ENCODE measurements around the gene ABTB2. TPM values are rescaled to one million over a fixed set of nuclear protein-coding genes. Genes with fewer than 3 reads are reported as not detected.

Gene ABTB2
- total and polyA plus RNA-seq, 2 experiments from 2014 or later, result 8.7 to 9.9 TPM

DNA sequence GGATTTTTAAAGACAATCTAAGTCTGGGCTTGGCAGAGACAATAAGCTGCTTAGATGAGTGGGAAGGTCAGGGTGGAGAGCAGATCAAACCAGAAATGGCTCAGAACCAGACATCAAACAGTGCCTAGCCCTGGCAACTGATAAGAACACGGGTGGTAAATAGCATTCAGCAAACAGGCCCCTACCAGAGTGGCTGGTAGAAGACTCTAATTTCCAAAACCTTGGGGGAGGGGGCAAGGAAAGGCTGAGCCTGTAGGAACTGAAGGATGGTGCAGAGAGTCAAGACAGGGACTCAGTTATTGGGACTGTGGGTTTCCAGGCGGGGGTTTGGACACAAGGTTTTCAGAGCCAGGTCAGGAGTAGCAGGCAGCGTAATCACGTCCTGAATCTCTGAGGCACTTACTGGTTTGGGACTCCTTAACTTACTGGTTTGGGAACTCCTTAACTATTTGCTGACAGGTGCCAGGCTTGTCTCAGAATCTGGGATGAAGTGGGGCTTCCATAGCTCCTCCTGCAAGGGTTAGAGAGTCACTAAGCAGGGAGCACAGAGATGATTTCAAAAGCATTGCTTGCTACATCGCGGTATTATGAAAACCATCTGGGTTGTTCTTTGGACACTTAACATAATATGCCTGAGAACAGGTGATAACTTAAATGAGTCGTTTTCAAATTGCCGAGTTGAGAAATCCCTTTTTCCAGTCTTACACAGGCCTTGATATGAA, 5.7 kb upstream of the ABTB2 start:
- no peak overlapping the region for H3K4me3 ChIP-seq
- H2AFZ ChIP-seq, result no peak overlapping the region
- no peaks in the 10 kb centered on the region for H3K27me3 ChIP-seq (replicated peaks; ENCODE audit: insufficient read depth)
- H3K9ac ChIP-seq, result no peak overlapping the region
- H3K79me2 ChIP-seq (ENCODE audit: insufficient read depth), result no peaks in the 10 kb centered on the region
- no peak for TF ChIP-seq EZH2 (IDR thresholded peaks at IDR 0.05; ENCODE audit: insufficient read depth, poor library complexity, severe bottlenecking)
- no peak for TF ChIP-seq EZH2phosphoT487 (IDR thresholded peaks at IDR 0.05; ENCODE audit: insufficient read depth, low read depth)
- H3K36me3 ChIP-seq (ENCODE audit: low read depth), result no peaks in the 10 kb centered on the region
- WGBS, 2 experiments (ENCODE audit: low coverage in 1 of 2, low lambda C conversion rate in 2 of 2, missing lambda C conversion rate in 2 of 2), result 65 to 67% methylated on average over 8 of the region's 8 CpGs
- no peak overlapping the region for H3K4me2 ChIP-seq (ENCODE audit: unreplicated experiment)
- H3K27ac ChIP-seq, result no peak overlapping the region
- in situ Hi-C loops (cut with MboI), result loop anchor here (5.0 to 10.0 kb wide), 2 partner anchors 119 to 369 kb away; no protein-coding TSS in a partner anchor
- H4K20me1 ChIP-seq (ENCODE audit: insufficient read depth), result no peaks in the 10 kb centered on the region
- H3F3A ChIP-seq (ENCODE audit: insufficient read depth), result no peaks in the 10 kb centered on the region
- DNase-seq, result no peak
- H3K9me2 ChIP-seq (ENCODE audit: insufficient read depth), result no peaks in the 10 kb centered on the region
- no peaks in the 10 kb centered on the region for H3K9me3 ChIP-seq (ENCODE audit: low read depth)
- H3K4me1 ChIP-seq (ENCODE audit: insufficient read depth), result no peaks in the 10 kb centered on the region

DNA sequence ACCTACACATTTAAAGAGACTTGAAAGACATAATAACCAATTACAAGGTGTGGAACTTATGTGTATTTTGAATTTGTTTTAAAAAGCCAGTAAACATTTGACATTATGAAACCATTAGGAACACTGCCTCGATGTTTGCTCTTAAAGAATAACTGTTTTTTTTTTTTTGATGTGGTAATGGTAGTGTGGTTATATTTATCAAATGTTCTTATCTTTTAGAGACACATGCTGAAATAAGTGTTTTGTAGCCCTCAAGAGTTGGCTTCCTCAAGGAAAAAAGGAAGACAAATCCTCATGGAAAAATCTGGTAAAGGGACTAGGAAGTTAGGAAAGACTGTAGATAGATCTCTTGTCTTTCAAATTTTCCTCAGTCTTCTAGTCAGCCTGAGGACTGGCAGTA, 2.2 kb upstream of the ABTB2 start:
- in situ Hi-C loops (cut with MboI), result loop anchor here (5.0 to 10.0 kb wide), 2 partner anchors 122 to 365 kb away; no protein-coding TSS in a partner anchor
- DNase-seq, result no peak
- no peak overlapping the region for H3K4me3 ChIP-seq
- H3K9ac ChIP-seq, result no peak overlapping the region
- no peak overlapping the region for H3K4me2 ChIP-seq (ENCODE audit: unreplicated experiment)
- H3K36me3 ChIP-seq (ENCODE audit: low read depth), result no peaks in the 10 kb centered on the region
- 5% methylated on average over 1 of the region's 1 CpG for WGBS, 2 experiments (ENCODE audit: low coverage in 1 of 2, low lambda C conversion rate in 2 of 2, missing lambda C conversion rate in 2 of 2)
- no peak for TF ChIP-seq EZH2phosphoT487 (IDR thresholded peaks at IDR 0.05; ENCODE audit: insufficient read depth, low read depth)
- TF ChIP-seq EZH2 (IDR thresholded peaks at IDR 0.05; ENCODE audit: insufficient read depth, poor library complexity, severe bottlenecking), result no peak
- H3K79me2 ChIP-seq (ENCODE audit: insufficient read depth), result peaks cover 21% of the 10 kb centered on the region
- H3F3A ChIP-seq (ENCODE audit: insufficient read depth), result no peaks in the 10 kb centered on the region
- H2AFZ ChIP-seq, result no peak overlapping the region
- H3K4me1 ChIP-seq (ENCODE audit: insufficient read depth), result peaks cover 11% of the 10 kb centered on the region
- no peaks in the 10 kb centered on the region for H3K9me3 ChIP-seq (ENCODE audit: low read depth)
- H4K20me1 ChIP-seq (ENCODE audit: insufficient read depth), result no peaks in the 10 kb centered on the region
- no peaks in the 10 kb centered on the region for H3K27me3 ChIP-seq (replicated peaks; ENCODE audit: insufficient read depth)
- H3K9me2 ChIP-seq (ENCODE audit: insufficient read depth), result no peaks in the 10 kb centered on the region
- H3K27ac ChIP-seq, result no peak overlapping the region

- H3K4me1 ChIP-seq (ENCODE audit: insufficient read depth), result peaks cover 16% of the 10 kb centered on the region
- no peak overlapping the region for H3K27ac ChIP-seq
- H3K4me3 ChIP-seq, result peak overlapping the region; percentile 73
- H3K4me2 ChIP-seq (ENCODE audit: unreplicated experiment), result peak overlapping the region; percentile 85
- H2AFZ ChIP-seq, result peak overlapping the region; percentile 59
- H3F3A ChIP-seq (ENCODE audit: insufficient read depth), result no peaks in the 10 kb centered on the region
- no peaks in the 10 kb centered on the region for H3K9me3 ChIP-seq (ENCODE audit: low read depth)
- no peaks in the 10 kb centered on the region for H3K36me3 ChIP-seq (ENCODE audit: low read depth)
- no peak for DNase-seq
- H3K9me2 ChIP-seq (ENCODE audit: insufficient read depth), result no peaks in the 10 kb centered on the region
- H4K20me1 ChIP-seq (ENCODE audit: insufficient read depth), result no peaks in the 10 kb centered on the region
- WGBS, 2 experiments (ENCODE audit: low coverage in 1 of 2, low lambda C conversion rate in 2 of 2, missing lambda C conversion rate in 2 of 2), result 2 to 7% methylated on average over 4 of the region's 4 CpGs
- peaks cover 26% of the 10 kb centered on the region for H3K79me2 ChIP-seq (ENCODE audit: insufficient read depth)
- H3K27me3 ChIP-seq (replicated peaks; ENCODE audit: insufficient read depth), result no peaks in the 10 kb centered on the region
- no peak for TF ChIP-seq EZH2phosphoT487 (IDR thresholded peaks at IDR 0.05; ENCODE audit: insufficient read depth, low read depth)
- no peak for TF ChIP-seq EZH2 (IDR thresholded peaks at IDR 0.05; ENCODE audit: insufficient read depth, poor library complexity, severe bottlenecking)
- in situ Hi-C loops (cut with MboI), result loop anchor here (5.0 kb wide), 1 partner anchor 182 kb away; no protein-coding TSS in a partner anchor
- peak overlapping the region; percentile 1; the same call in 1 of the 2 replicates for H3K9ac ChIP-seq
Measured at GRCh38 chr11:34359548-34359891, 1.7 kb upstream of the ABTB2 start.

DNA sequence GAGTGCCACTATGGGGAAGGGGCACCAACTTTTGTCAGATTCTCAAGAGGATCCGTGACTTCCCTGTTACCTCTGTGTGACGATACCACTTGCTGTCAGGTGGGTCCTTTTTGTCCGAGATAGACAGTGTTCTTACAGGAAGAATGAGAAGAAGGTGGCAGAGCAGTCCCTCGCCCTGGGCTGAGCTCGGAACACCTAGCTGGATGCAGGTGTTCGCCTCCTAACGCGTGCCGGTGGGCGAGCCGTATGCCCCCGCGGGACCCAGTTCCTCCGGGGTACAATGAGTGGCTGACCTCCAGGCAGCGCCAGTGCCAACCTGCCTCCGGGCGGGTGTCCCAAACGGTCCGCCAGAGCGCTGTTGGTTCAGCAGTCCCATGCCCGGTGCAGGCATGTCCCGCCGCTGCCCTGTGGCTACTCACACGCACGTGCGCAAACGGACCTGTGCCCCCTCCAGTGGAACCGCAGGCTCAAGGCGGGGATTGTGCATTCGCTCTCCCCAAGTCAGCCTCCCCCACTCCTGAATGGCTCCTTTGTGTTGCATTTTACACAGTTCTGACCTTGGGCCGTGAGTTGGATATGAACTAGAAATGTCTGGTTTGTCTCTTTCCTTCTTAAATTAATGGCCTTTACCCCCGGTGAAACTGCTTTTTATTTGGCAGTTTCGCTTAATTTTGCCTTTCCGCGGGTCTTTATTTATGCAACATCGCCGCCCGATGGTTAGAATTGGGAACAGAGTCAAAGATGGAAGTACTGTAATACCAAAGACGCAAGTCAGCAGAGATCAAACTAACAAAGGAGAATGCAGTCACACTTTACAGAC, 1.1 kb upstream of the ABTB2 start:
- Histone ChIP-seq H3F3A (ENCODE audit: insufficient read depth) (no peaks in the 10 kb centered on the region), H2AFZ (peak overlapping the region; percentile 59), H3K36me3 (ENCODE audit: low read depth) (no peaks in the 10 kb centered on the region), H3K79me2 (ENCODE audit: insufficient read depth) (peaks cover 31% of the 10 kb centered on the region), H3K4me1 (ENCODE audit: insufficient read depth) (peaks cover 16% of the 10 kb centered on the region), H3K9me3 (ENCODE audit: low read depth) (no peaks in the 10 kb centered on the region), H4K20me1 (ENCODE audit: insufficient read depth) (no peaks in the 10 kb centered on the region), H3K4me3 (peak overlapping the region; percentile 73), H3K9ac (peak overlapping the region; percentile 13; the same call in 1 of the 2 replicates), H3K9me2 (ENCODE audit: insufficient read depth) (no peaks in the 10 kb centered on the region), H3K27me3 (replicated peaks; ENCODE audit: insufficient read depth) (no peaks in the 10 kb centered on the region), H3K4me2 (ENCODE audit: unreplicated experiment) (peak overlapping the region; percentile 85), H3K27ac (no peak overlapping the region)
- DNase-seq, result peak; percentile 88
- 1% methylated on average over 39 of the region's 39 CpGs for WGBS, 2 experiments (ENCODE audit: low coverage in 1 of 2, low lambda C conversion rate in 2 of 2, missing lambda C conversion rate in 2 of 2)
- no peak for TF ChIP-seq EZH2 (IDR thresholded peaks at IDR 0.05; ENCODE audit: insufficient read depth, poor library complexity, severe bottlenecking)
- no peak for TF ChIP-seq EZH2phosphoT487 (IDR thresholded peaks at IDR 0.05; ENCODE audit: insufficient read depth, low read depth)
- in situ Hi-C loops (cut with MboI), result loop anchor here (5.0 kb wide), 1 partner anchor 182 kb away; no protein-coding TSS in a partner anchor

Data from GM23248 (cell line).